ENCODE results near the gene CNTRL. TPM values are rescaled to one million over a fixed set of nuclear protein-coding genes. Genes with fewer than 3 reads are reported as not detected.

The CNTRL gene
- total RNA-seq, 4 donors from 2014 or later, result 23.4 to 32.7 (median 31.0) TPM

- no peak for TF ChIP-seq EP300 (IDR thresholded peaks at IDR 0.05)
- no peak for TF ChIP-seq CTCF (IDR thresholded peaks at IDR 0.05)
- no peak for TF ChIP-seq POLR2A (IDR thresholded peaks at IDR 0.05)
- WGBS, 2 donors, result 87 to 89% methylated on average over 1 of the region's 1 CpG
- Histone ChIP-seq H3K27ac (no peak overlapping the region), H3K36me3 (peaks cover 0 to 90% (median 2%) of the 10 kb centered on the region in 3 donors), H3K27me3 (no peaks in the 10 kb centered on the region), H3K9me3 (no peaks in the 10 kb centered on the region), H3K4me3 (no peak overlapping the region), H3K4me1 (no peaks in the 10 kb centered on the region)
- no peak for DNase-seq (ENCODE audit: low spot score in 2 of 2)
Measured at GRCh38 chr9:121141306-121141705, 66.6 kb downstream of the CNTRL start.

- WGBS, 2 donors, result 77 to 88% methylated on average over 1 of the region's 1 CpG
- TF ChIP-seq EP300 (IDR thresholded peaks at IDR 0.05) (no peak), POLR2A (IDR thresholded peaks at IDR 0.05) (no peak), CTCF (IDR thresholded peaks at IDR 0.05) (no peak)
- Histone ChIP-seq H3K27ac (no peak overlapping the region), H3K9me3 (no peaks in the 10 kb centered on the region), H3K4me3 (no peak overlapping the region), H3K36me3 (peaks cover 0 to 90% (median 2%) of the 10 kb centered on the region in 3 donors), H3K4me1 (no peaks in the 10 kb centered on the region), H3K27me3 (no peaks in the 10 kb centered on the region)
- no peak for DNase-seq (ENCODE audit: low spot score in 2 of 2)
Measured at GRCh38 chr9:121141706-121142105, 67.0 kb downstream of the CNTRL start.

- no peaks in the 10 kb centered on the region for H3K4me1 ChIP-seq
- H3K27me3 ChIP-seq, result no peaks in the 10 kb centered on the region
- WGBS, 2 donors, result 92 to 94% methylated on average over 2 of the region's 2 CpGs
- no peak for TF ChIP-seq EP300 (IDR thresholded peaks at IDR 0.05)
- TF ChIP-seq POLR2A (IDR thresholded peaks at IDR 0.05), result no peak
- TF ChIP-seq CTCF (IDR thresholded peaks at IDR 0.05), result no peak
- H3K27ac ChIP-seq, result no peak overlapping the region
- no peak for DNase-seq (ENCODE audit: low spot score in 2 of 2)
- no peaks in the 10 kb centered on the region for H3K9me3 ChIP-seq
- H3K36me3 ChIP-seq, result peaks cover 2 to 94% (median 9%) of the 10 kb centered on the region in 3 donors
- H3K4me3 ChIP-seq, result no peak overlapping the region
Measured at GRCh38 chr9:121143771-121144170, 69.0 kb downstream of the CNTRL start.

GRCh38 chr9:121144482-121144881 is 69.7 kb downstream of the CNTRL start:
- Histone ChIP-seq H3K4me1 (no peaks in the 10 kb centered on the region), H3K4me3 (no peak overlapping the region), H3K27me3 (no peaks in the 10 kb centered on the region), H3K27ac (no peak overlapping the region), H3K9me3 (no peaks in the 10 kb centered on the region), H3K36me3 (peaks cover 2 to 94% (median 9%) of the 10 kb centered on the region in 3 donors)
- DNase-seq (ENCODE audit: low spot score in 2 of 2), result no peak
- no peak for TF ChIP-seq EP300 (IDR thresholded peaks at IDR 0.05)
- TF ChIP-seq POLR2A (IDR thresholded peaks at IDR 0.05), result no peak
- no peak for TF ChIP-seq CTCF (IDR thresholded peaks at IDR 0.05)
- WGBS, 2 donors, result 87 to 90% methylated on average over 2 of the region's 2 CpGs

GRCh38 chr9:121150188-121150587 is 75.4 kb downstream of the CNTRL start:
- WGBS, 2 donors, result 33 to 55% methylated on average over 2 of the region's 2 CpGs
- peaks cover 0 to 93% (median 9%) of the 10 kb centered on the region in 3 donors for H3K36me3 ChIP-seq
- no peaks in the 10 kb centered on the region for H3K4me1 ChIP-seq

More at GRCh38 chr9:121150188-121150587, 75.4 kb downstream of the CNTRL start:
- DNase-seq (ENCODE audit: low spot score in 2 of 2), result no peak
- no peaks in the 10 kb centered on the region for H3K9me3 ChIP-seq
- H3K27me3 ChIP-seq, result no peaks in the 10 kb centered on the region
- no peak overlapping the region for H3K27ac ChIP-seq
- H3K4me3 ChIP-seq, result no peak overlapping the region
- TF ChIP-seq POLR2A (IDR thresholded peaks at IDR 0.05) (no peak), EP300 (IDR thresholded peaks at IDR 0.05) (no peak), CTCF (IDR thresholded peaks at IDR 0.05) (no peak)

Data from tibial nerve (tissue), 4 donors.